Vagina (tissue), 2 donors: Measurements from ENCODE around the gene IL6. TPM values are rescaled to one million over a fixed set of nuclear protein-coding genes. Genes with fewer than 3 reads are reported as not detected.
"Not testable (repeated sequence)": the region's sequence is repeated elsewhere in the genome, so short reads cannot be mapped to it uniquely, and the experiment has no call there.

Source experiments
- DNase-seq, 2 donors: peaks; one replicate each; pipeline ENCODE4 v3.0.0-alpha.2; 2017; ENCODE audit errors: extremely low spot score in 2 of 2
- H3K27ac ChIP-seq: fragments of 200-600 bp; sonication (generic); one replicate; pipeline ENCODE4 v1.5.1; 2019
- H3K27me3 ChIP-seq: fragments of 200-600 bp; sonication (generic); one replicate; pipeline ENCODE4 v1.5.1; 2019
- H3K36me3 ChIP-seq, 2 donors: fragments of 200-600 bp; sonication (generic); one replicate each; pipeline ENCODE4 v1.5.1; 2017 to 2019
- H3K4me1 ChIP-seq: fragments of 200-600 bp; sonication (generic); one replicate; pipeline ENCODE4 v1.5.1; 2019
- H3K4me3 ChIP-seq, 2 donors: fragments of 200-600 bp; sonication (generic); 1 replicate in 1 of 2; 2 replicates in 1 of 2; pipeline ENCODE4 v1.5.1; 2016 to 2019
- H3K9me3 ChIP-seq: fragments of 200-600 bp; sonication (generic); one replicate; pipeline ENCODE4 v1.5.1; 2019
- POLR2A ChIP-seq, 2 donors: fragments of 450-650 bp; IDR thresholded peaks; one replicate each; pipeline ENCODE4 v1.6.1; 2017; ENCODE audit warnings: antibody characterized with exemption in 2 of 2, mild to moderate bottlenecking in 2 of 2, moderate library complexity in 2 of 2
- POLR2AphosphoS5 ChIP-seq, 2 donors: sonication (generic); formaldehyde crosslinking; IDR thresholded peaks; one replicate each; pipeline ENCODE4 v1.9.0; 2017; ENCODE audit warnings: antibody characterized with exemption in 2 of 2, mild to moderate bottlenecking in 2 of 2, low read depth in 1 of 2; ENCODE audit not compliant: insufficient read depth in 1 of 2
- intact Hi-C: fragments of 100-400 bp; cut with DNase I; formaldehyde crosslinking; loops from one replicate; pipeline ENCODE4 v1.15.1; 2023
- total RNA-seq: library from RNA; depleted of rRNA; stranded (reverse); fragments of >200 nt; gene quantifications from one replicate; pipeline ENCODE4 v1.2.3, GENCODE V29; 2016
- TF ChIP-seq, protein P1 (sequence below), 3 experiments: fragments of 450-650 bp in 2 of 3; fragments of 200-600 bp in 1 of 3; sonication (generic) in 1 of 3; IDR thresholded peaks; one replicate each; pipeline ENCODE4 v1.5.1; 2017 to 2019; ENCODE audit warnings: antibody characterized with exemption in 3 of 3, mild to moderate bottlenecking in 2 of 3, moderate library complexity in 2 of 3

The IL6 gene
- total RNA-seq, 1 donor from 2014 or later, result 12.0 TPM

DNA sequence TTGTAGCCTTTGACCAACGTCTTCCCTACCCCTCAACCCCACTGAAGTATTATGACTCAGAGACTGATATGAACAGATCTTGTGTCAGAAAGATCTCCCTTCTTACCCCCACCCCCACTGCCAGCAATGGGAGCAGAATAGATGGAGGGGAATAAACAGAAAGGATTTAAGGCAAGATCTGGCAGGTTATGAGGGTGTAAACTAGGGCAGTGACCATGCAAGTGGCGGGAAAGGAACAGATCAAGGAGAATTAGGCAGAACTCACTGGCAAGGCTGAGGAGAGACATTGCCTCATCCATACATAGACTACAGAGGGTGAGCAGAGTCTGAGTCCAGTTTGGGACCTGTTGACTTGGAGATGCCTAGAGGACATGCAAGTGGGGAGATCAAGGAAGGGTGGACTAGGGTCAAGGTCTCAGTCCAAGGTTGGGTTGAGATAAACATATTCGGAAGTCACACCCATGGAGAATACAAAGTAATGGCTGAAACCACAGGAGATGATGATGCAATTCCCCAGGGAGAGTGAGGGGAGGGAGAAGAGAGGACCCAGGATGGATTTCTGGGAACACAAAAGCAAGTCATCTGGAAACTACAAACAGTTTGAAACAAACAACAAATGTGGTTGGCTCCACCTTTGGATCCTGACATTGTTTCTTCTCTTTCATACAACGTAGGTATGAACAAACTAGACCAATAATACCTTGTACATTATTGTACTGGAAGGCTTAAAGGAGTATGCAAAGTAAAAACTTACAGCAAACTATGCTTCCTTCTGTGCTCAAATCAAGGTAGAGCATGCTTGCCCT lies 44.9 kb upstream of the IL6 start:
- no peaks in the 10 kb centered on the region for H3K4me1 ChIP-seq
- intact Hi-C loops, result no loop called here
- TF ChIP-seq, protein P1, sequence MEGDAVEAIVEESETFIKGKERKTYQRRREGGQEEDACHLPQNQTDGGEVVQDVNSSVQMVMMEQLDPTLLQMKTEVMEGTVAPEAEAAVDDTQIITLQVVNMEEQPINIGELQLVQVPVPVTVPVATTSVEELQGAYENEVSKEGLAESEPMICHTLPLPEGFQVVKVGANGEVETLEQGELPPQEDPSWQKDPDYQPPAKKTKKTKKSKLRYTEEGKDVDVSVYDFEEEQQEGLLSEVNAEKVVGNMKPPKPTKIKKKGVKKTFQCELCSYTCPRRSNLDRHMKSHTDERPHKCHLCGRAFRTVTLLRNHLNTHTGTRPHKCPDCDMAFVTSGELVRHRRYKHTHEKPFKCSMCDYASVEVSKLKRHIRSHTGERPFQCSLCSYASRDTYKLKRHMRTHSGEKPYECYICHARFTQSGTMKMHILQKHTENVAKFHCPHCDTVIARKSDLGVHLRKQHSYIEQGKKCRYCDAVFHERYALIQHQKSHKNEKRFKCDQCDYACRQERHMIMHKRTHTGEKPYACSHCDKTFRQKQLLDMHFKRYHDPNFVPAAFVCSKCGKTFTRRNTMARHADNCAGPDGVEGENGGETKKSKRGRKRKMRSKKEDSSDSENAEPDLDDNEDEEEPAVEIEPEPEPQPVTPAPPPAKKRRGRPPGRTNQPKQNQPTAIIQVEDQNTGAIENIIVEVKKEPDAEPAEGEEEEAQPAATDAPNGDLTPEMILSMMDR (IDR thresholded peaks at IDR 0.05), result no peak
- TF ChIP-seq POLR2AphosphoS5 (IDR thresholded peaks at IDR 0.05; ENCODE audit: insufficient read depth in 1 of 2, low read depth in 1 of 2), result no peak
- no peak for TF ChIP-seq POLR2A (IDR thresholded peaks at IDR 0.05)

DNA sequence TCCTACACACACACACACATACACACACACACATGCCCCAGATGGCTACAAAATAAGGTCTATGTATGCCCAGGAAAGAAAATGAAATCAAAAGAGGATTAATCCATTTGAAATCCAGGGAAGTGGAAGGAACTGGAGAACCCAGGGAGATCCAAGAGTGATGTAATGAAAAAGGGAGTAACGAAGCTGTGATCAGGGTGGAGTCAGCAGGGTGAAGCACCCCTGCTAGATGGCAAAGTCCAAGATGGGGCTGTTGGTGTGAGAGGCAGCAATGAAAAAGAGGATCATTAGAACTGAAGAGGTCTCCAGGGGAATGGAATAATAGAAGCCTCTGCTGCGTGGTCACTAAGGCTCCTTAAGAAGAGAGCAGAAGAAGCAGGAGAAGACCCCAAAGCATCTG lies 43.6 kb upstream of the IL6 start:
- no peak for TF ChIP-seq POLR2AphosphoS5 (IDR thresholded peaks at IDR 0.05; ENCODE audit: insufficient read depth in 1 of 2, low read depth in 1 of 2)
- TF ChIP-seq, protein P1 (IDR thresholded peaks at IDR 0.05), result no peak
- no peak for TF ChIP-seq POLR2A (IDR thresholded peaks at IDR 0.05)
- intact Hi-C loops, result no loop called here
- DNase-seq, result no peak
- Histone ChIP-seq H3K4me3 (no peak overlapping the region), H3K27me3 (no peaks in the 10 kb centered on the region), H3K27ac (no peak overlapping the region), H3K4me1 (no peaks in the 10 kb centered on the region), H3K9me3 (no peaks in the 10 kb centered on the region), H3K36me3 (no peaks in the 10 kb centered on the region)

More for the DNA sequence above, 44.9 kb upstream of the IL6 start:
- no peak overlapping the region for H3K4me3 ChIP-seq
- no peaks in the 10 kb centered on the region for H3K27me3 ChIP-seq
- H3K9me3 ChIP-seq, result no peaks in the 10 kb centered on the region
- DNase-seq, result no peak
- no peaks in the 10 kb centered on the region for H3K36me3 ChIP-seq
- H3K27ac ChIP-seq, result no peak overlapping the region

GRCh38 chr7:22686620-22687019 lies 40.4 kb upstream of the IL6 start:
- no peaks in the 10 kb centered on the region for H3K36me3 ChIP-seq
- no peak overlapping the region for H3K4me3 ChIP-seq
- no peaks in the 10 kb centered on the region for H3K27me3 ChIP-seq
- TF ChIP-seq, protein P1 (IDR thresholded peaks at IDR 0.05), result no peak
- no peak for TF ChIP-seq POLR2A (IDR thresholded peaks at IDR 0.05)
- TF ChIP-seq POLR2AphosphoS5 (IDR thresholded peaks at IDR 0.05; ENCODE audit: insufficient read depth in 1 of 2, low read depth in 1 of 2), result no peak
- intact Hi-C loops, result no loop called here
- DNase-seq, result no peak
- H3K9me3 ChIP-seq, result no peaks in the 10 kb centered on the region
- no peaks in the 10 kb centered on the region for H3K4me1 ChIP-seq
- no peak overlapping the region for H3K27ac ChIP-seq

DNA sequence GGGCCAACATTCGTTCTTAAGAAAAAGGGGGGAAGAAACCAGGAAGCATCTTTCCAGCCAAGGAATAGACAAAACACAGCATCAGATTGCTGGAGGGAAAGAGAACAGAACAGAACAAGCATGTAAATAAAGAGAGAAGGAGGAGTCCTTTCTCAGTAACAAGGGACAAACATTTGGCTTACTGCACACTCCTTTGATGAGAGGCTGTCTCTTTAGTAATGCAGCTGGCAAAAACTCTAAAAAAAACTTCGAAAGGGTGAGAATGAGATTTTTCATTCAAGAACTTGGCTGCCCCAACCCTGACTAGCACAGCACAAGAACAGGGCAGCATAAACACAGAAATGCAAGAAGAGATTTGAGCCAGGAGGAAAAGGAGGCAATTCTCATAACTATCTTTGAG lies 38.9 kb upstream of the IL6 start:
- no peaks in the 10 kb centered on the region for H3K4me1 ChIP-seq
- no peak overlapping the region for H3K4me3 ChIP-seq
- no peaks in the 10 kb centered on the region for H3K9me3 ChIP-seq
- H3K36me3 ChIP-seq, result no peaks in the 10 kb centered on the region
- DNase-seq, result no peak
- TF ChIP-seq POLR2A (IDR thresholded peaks at IDR 0.05), result no peak
- no peak for TF ChIP-seq POLR2AphosphoS5 (IDR thresholded peaks at IDR 0.05; ENCODE audit: insufficient read depth in 1 of 2, low read depth in 1 of 2)
- TF ChIP-seq, protein P1 (IDR thresholded peaks at IDR 0.05), result no peak
- H3K27me3 ChIP-seq, result no peaks in the 10 kb centered on the region
- H3K27ac ChIP-seq, result no peak overlapping the region
- intact Hi-C loops, result no loop called here

DNA sequence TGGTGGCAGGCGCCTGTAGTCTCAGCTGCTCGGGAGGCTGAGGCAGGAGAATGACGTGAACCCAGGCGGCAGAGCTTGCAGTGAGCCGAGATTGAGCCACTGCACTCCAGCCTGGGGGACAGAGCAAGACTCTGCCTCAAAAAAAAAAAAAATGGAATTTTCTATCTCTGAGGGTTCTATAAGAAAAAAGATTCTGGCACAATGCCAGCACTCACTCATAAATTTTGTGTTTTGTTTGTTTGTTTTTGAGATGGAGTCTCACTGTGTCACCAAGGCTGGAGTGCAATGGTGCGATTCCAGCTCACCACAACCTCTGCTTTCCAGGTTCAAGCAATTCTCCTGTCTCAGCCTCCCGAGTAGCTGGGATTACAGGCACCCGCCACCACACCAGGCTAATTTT lies 38.1 kb upstream of the IL6 start:
- H3K27ac ChIP-seq, intact Hi-C loops, H3K4me1 ChIP-seq, H3K9me3 ChIP-seq, H3K4me3 ChIP-seq, H3K36me3 ChIP-seq, H3K27me3 ChIP-seq, DNase-seq: not testable (repeated sequence)
